Measurements from ENCODE around the gene GIPC3. TPM values are rescaled to one million over a fixed set of nuclear protein-coding genes. Genes with fewer than 3 reads are reported as not detected.

The GIPC3 gene
- total RNA-seq, 1 donor from 2014 or later: 0.21 TPM

- no peak for DNase-seq
These were observed 53.2 kb downstream of the GIPC3 start for GRCh38 chr19:3638208-3639193.

DNA sequence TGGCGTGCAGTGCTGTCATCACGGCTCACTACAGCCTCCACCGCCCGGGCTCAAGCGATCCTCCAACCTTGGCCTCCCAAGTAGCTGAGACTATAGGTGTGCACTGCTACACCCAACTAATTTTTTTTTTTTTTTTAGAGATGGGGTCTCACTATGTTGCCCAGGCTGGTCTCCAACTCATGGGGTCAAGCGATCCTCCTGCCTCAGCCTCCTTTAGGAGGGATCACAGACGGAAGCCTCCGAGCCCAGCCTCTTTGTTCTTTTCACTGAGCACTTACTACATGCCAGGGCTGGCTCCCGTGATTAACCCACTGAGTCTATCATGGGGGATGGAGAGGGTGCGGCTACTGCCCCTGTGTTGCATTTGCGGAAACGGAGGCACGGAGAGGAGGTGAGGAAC is 54.2 kb downstream of the GIPC3 start:
- DNase-seq: no peak

DNA sequence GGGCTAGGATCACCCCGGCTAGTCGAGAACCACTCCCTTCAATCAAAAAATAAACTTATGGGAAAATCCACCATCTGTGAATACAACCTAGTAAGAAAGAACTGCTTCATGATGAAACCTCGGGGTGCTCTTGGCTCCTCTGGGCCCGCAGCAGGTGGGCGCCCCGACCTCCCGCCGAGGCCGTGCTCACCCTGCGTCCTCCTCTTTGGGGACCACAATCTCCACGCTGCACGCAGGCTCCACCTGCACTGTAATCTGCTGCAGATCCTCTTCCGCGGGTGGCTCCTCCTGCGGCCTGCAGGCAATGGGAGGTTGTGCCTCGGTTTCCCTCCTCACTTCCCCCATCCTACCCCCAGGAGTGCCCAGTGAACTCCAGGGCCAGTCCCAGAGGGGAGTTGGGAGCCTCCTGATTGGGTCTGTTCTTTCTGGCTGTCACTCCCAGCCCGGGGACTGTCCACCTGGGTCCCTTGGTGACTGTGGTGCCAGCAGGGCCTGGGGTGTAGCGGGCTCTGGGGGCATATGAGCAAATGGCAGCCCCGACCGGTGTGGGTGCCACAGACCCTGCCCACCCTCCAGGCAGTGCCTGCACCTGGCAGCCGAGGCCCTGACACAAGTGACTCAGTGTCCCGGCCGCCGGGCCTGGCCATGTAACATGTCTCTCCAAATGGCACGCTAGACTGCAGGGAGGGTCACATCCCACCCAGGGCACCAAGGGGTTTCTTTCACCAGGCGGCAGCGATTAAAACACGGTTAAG is 56.4 kb downstream of the GIPC3 start:
- no peak for DNase-seq

DNA sequence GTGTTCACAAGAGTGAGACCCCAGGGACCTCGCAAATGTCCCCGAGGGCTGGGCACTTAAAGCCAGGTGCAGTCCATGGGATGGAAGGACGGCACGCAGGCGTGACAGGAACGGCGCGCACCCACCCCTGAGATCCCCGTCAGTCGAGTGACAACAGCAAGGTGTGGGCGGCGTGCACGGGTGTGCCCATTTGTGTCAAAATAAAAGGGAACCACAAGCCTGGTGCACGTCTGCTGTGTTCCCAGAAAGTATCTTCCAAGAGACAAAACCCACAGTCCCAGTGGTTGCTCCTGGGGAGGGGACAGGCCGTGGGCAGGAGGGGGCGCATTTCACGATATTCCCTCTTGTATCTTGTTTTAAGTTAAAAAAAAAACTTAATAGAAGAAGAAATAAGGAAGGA is 57.0 kb downstream of the GIPC3 start:
- DNase-seq: no peak

Small RNAs within 50 kb of the gene (small RNA-seq; reads per million reads assigned to genes)
- gene AC005786.1 (ENCODE audit: low replicate concordance): not detected

Other genes with a start within 250 kb of the GIPC3 start
- gene NFIC, start 218.9 kb upstream of the GIPC3 start, total RNA-seq: 70.0 TPM
- gene SMIM24, start 105.0 kb upstream of the GIPC3 start, total RNA-seq: not detected
- gene SMIM44, start 102.0 kb upstream of the GIPC3 start, total RNA-seq: not detected
- 15.8 TPM for gene DOHH, start 84.8 kb upstream of the GIPC3 start, total RNA-seq
- 47.2 TPM for gene FZR1, start 79.2 kb upstream of the GIPC3 start, total RNA-seq
- gene TEKTIP1, start 46.3 kb upstream of the GIPC3 start, total RNA-seq: not detected
- 20.6 TPM for gene MFSD12, start 27.9 kb upstream of the GIPC3 start, total RNA-seq
- 34.7 TPM for gene HMG20B, start 12.5 kb upstream of the GIPC3 start, total RNA-seq
- 2.4 TPM for gene TBXA2R, start 21.4 kb downstream of the GIPC3 start, total RNA-seq
- gene CACTIN, start 41.3 kb downstream of the GIPC3 start, total RNA-seq: 23.2 TPM
- gene PIP5K1C, start 115.0 kb downstream of the GIPC3 start, total RNA-seq: 20.7 TPM
- 5.4 TPM for gene TJP3, start 122.9 kb downstream of the GIPC3 start, total RNA-seq
- 17.1 TPM for gene APBA3, start 176.2 kb downstream of the GIPC3 start, total RNA-seq
- gene MRPL54, start 177.2 kb downstream of the GIPC3 start, total RNA-seq: 10.6 TPM
- not detected for gene RAX2, start 186.8 kb downstream of the GIPC3 start, total RNA-seq
- gene MATK, start 200.9 kb downstream of the GIPC3 start, total RNA-seq: 2.6 TPM